DMS114 treated with DMSO at 0.1 percent for 48 hours (cell line): Measurements from ENCODE around the gene AMY2A.
"Not testable (repeated sequence)": the region's sequence is repeated elsewhere in the genome, so short reads cannot be mapped to it uniquely, and the experiment has no call there.

Source experiments
- DNase-seq: peaks from one replicate; lab custom pipeline; 2025; ENCODE audit not compliant: unreplicated experiment; lab: John Stamatoyannopoulos, UW

AMY2A gene

GRCh38 chr1:103616994-103617477 lies at the start of gene AMY2A:
AMY2A (plus strand) TSS chr1:103617427; CDS start chr1:103617441, 14 bp downstream.
- DNase-seq: not testable (repeated sequence)

GRCh38 chr1:103569493-103569892 lies 47.7 kb upstream of the AMY2A start:
- no peak for DNase-seq

- not testable (repeated sequence) for DNase-seq
Observed at GRCh38 chr1:103571289-103571688, 45.9 kb upstream of the AMY2A start, which contains the start of gene AMY2B. AMY2B (plus strand) TSS chr1:103571589; CDS start chr1:103571603, 14 bp downstream.

GRCh38 chr1:103576065-103576464 lies 41.2 kb upstream of the AMY2A start:
- DNase-seq: no peak

- DNase-seq: not testable (repeated sequence)
Observed at GRCh38 chr1:103576784-103577183, 40.4 kb upstream of the AMY2A start.

GRCh38 chr1:103582464-103582863 lies 34.8 kb upstream of the AMY2A start:
- DNase-seq: no peak

GRCh38 chr1:103583887-103584286 lies 33.3 kb upstream of the AMY2A start:
- DNase-seq: no peak

- DNase-seq: no peak
Observed at GRCh38 chr1:103584537-103584936, 32.7 kb upstream of the AMY2A start.

GRCh38 chr1:103602740-103603139 lies 14.5 kb upstream of the AMY2A start:
- DNase-seq: not testable (repeated sequence)

- DNase-seq: no peak
Observed at GRCh38 chr1:103616362-103616761, 865 bp upstream of the AMY2A start.

- DNase-seq: not testable (repeated sequence)
Observed at GRCh38 chr1:103627436-103627835, 10.2 kb downstream of the AMY2A start.

- not testable (repeated sequence) for DNase-seq
Observed at GRCh38 chr1:103641194-103641593, 24.0 kb downstream of the AMY2A start.

GRCh38 chr1:103643908-103644307 lies 26.7 kb downstream of the AMY2A start:
- DNase-seq: not testable (repeated sequence)

- not testable (repeated sequence) for DNase-seq
Observed at GRCh38 chr1:103650305-103650704, 33.1 kb downstream of the AMY2A start.

- DNase-seq: not testable (repeated sequence)
Observed at GRCh38 chr1:103650889-103651288, 33.7 kb downstream of the AMY2A start.

- DNase-seq: not testable (repeated sequence)
Observed at GRCh38 chr1:103654133-103654532, 36.9 kb downstream of the AMY2A start.

GRCh38 chr1:103655460-103655859 lies 38.2 kb downstream of the AMY2A start, which contains the start of gene AMY1A:
AMY1A (plus strand) TSS chr1:103655760; CDS start chr1:103656331, 571 bp downstream.
- DNase-seq: not testable (repeated sequence)
